Spinal cord (tissue), 10 donors: ENCODE results near the gene USP25. TPM values are rescaled to one million over a fixed set of nuclear protein-coding genes. Genes with fewer than 3 reads are reported as not detected.

Experiments
- DNase-seq, 6 donors: peaks; one replicate each; pipeline versions ENCODE4 v3.0.0 to v3.0.0-alpha.2; 2013 to 2015; ENCODE audit warnings: low spot score in 6 of 6, low read depth in 4 of 6
- H3K27ac ChIP-seq: one replicate; pipeline ENCODE4 v1.5.1; 2013; ENCODE audit warnings: low read depth, low read length, control low read depth
- H3K27me3 ChIP-seq: one replicate; pipeline ENCODE4 v1.6.1; 2013; ENCODE audit warnings: low read length; ENCODE audit not compliant: control insufficient read depth, insufficient read depth
- H3K36me3 ChIP-seq: one replicate; pipeline ENCODE4 v1.6.1; 2013; ENCODE audit warnings: low read length; ENCODE audit not compliant: control insufficient read depth, insufficient read depth
- H3K4me1 ChIP-seq: one replicate; pipeline ENCODE4 v1.6.1; 2013; ENCODE audit warnings: low read length; ENCODE audit not compliant: control insufficient read depth, insufficient read depth
- H3K4me3 ChIP-seq: one replicate; pipeline ENCODE4 v1.5.1; 2013; ENCODE audit warnings: low read depth, low read length, control low read depth
- H3K9me3 ChIP-seq: one replicate; pipeline ENCODE4 v1.6.1; 2013; ENCODE audit warnings: low read length; ENCODE audit not compliant: control insufficient read depth, insufficient read depth
- WGBS: methylation state at CpG from one replicate; pipeline ENCODE4 v1.1.5; 2013; ENCODE audit warnings: missing lambda C conversion rate; ENCODE audit not compliant: insufficient coverage; 5-methylcytosine and 5-hydroxymethylcytosine counted together
- polyA plus RNA-seq, 2 donors: library from polyadenylated mRNA; unstranded; fragments of 120-200 nt; gene quantifications; one replicate each; pipeline ENCODE4 v1.2.1, GENCODE V29; 2013; ENCODE audit not compliant: insufficient read length in 2 of 2
- total RNA-seq, 2 donors: library from RNA; depleted of rRNA in 1 of 2; stranded (reverse); fragments of 120-200 nt in 1 of 2; fragments of >200 nt in 1 of 2; gene quantifications; one replicate each; pipeline versions ENCODE4 v1.2.3 to v1.2.4, GENCODE V29; 2013 to 2014
- donor health status: healthy.

Gene USP25
- total and polyA plus RNA-seq, 4 donors: 27.5 to 87.9 (median 52.8) TPM

- Histone ChIP-seq H3K4me3 (no peak overlapping the region), H3K27ac (no peak overlapping the region), H3K4me1 (no peaks in the 10 kb centered on the region), H3K9me3 (no peaks in the 10 kb centered on the region), H3K27me3 (no peaks in the 10 kb centered on the region), H3K36me3 (no peaks in the 10 kb centered on the region)
- DNase-seq: no peak
- whole genome bisulfite sequencing: 95% methylated on average over 4 of the region's 6 CpGs
Measured at GRCh38 chr21:15771311-15771710, 41.5 kb downstream of the USP25 start.

GRCh38 chr21:15772654-15773053 lies 42.9 kb downstream of the USP25 start:
- no peak for DNase-seq
- no peaks in the 10 kb centered on the region for H3K9me3 ChIP-seq
- H3K27ac ChIP-seq: no peak overlapping the region
- H3K36me3 ChIP-seq: no peaks in the 10 kb centered on the region
- WGBS: no CpG with 5 or more reads among the region's 3 CpGs
- no peaks in the 10 kb centered on the region for H3K27me3 ChIP-seq
- no peak overlapping the region for H3K4me3 ChIP-seq
- no peaks in the 10 kb centered on the region for H3K4me1 ChIP-seq

GRCh38 chr21:15774590-15774989 lies 44.8 kb downstream of the USP25 start:
- no CpG with 5 or more reads among the region's 3 CpGs for WGBS

GRCh38 chr21:15775291-15775690 lies 45.5 kb downstream of the USP25 start:
- Histone ChIP-seq H3K27ac (no peak overlapping the region), H3K9me3 (no peaks in the 10 kb centered on the region), H3K4me1 (no peaks in the 10 kb centered on the region), H3K4me3 (no peak overlapping the region), H3K36me3 (no peaks in the 10 kb centered on the region), H3K27me3 (no peaks in the 10 kb centered on the region)
- WGBS: 100% methylated on average over 1 of the region's 4 CpGs
- DNase-seq: no peak

More at GRCh38 chr21:15774590-15774989, 44.8 kb downstream of the USP25 start:
- Histone ChIP-seq H3K9me3 (no peaks in the 10 kb centered on the region), H3K4me1 (no peaks in the 10 kb centered on the region), H3K27me3 (no peaks in the 10 kb centered on the region), H3K4me3 (no peak overlapping the region), H3K27ac (no peak overlapping the region), H3K36me3 (no peaks in the 10 kb centered on the region)
- DNase-seq: no peak

GRCh38 chr21:15775981-15776380 lies 46.2 kb downstream of the USP25 start:
- H3K9me3 ChIP-seq: no peaks in the 10 kb centered on the region
- no peak for DNase-seq
- H3K27me3 ChIP-seq: no peaks in the 10 kb centered on the region
- H3K27ac ChIP-seq: no peak overlapping the region
- H3K36me3 ChIP-seq: no peaks in the 10 kb centered on the region
- H3K4me3 ChIP-seq: no peak overlapping the region
- no peaks in the 10 kb centered on the region for H3K4me1 ChIP-seq

GRCh38 chr21:15776818-15777217 lies 47.0 kb downstream of the USP25 start:
- no peak for DNase-seq
- Histone ChIP-seq H3K9me3 (no peaks in the 10 kb centered on the region), H3K27ac (no peak overlapping the region), H3K36me3 (peaks cover 3% of the 10 kb centered on the region), H3K4me1 (no peaks in the 10 kb centered on the region), H3K27me3 (no peaks in the 10 kb centered on the region), H3K4me3 (no peak overlapping the region)
- WGBS: no CpG with 5 or more reads among the region's 2 CpGs

- DNase-seq: no peak
- Histone ChIP-seq H3K4me1 (no peaks in the 10 kb centered on the region), H3K27me3 (no peaks in the 10 kb centered on the region), H3K36me3 (peaks cover 11% of the 10 kb centered on the region), H3K27ac (no peak overlapping the region), H3K9me3 (no peaks in the 10 kb centered on the region), H3K4me3 (no peak overlapping the region)
- WGBS: 98% methylated on average over 3 of the region's 3 CpGs
Measured at GRCh38 chr21:15781986-15782385, 52.2 kb downstream of the USP25 start.

GRCh38 chr21:15788847-15789523 lies 59.2 kb downstream of the USP25 start:
- H3K27me3 ChIP-seq: no peaks in the 10 kb centered on the region
- H3K9me3 ChIP-seq: peaks cover 2% of the 10 kb centered on the region
- no peak for DNase-seq
- no CpG with 5 or more reads among the region's 4 CpGs for WGBS
- no peak overlapping the region for H3K27ac ChIP-seq
- H3K36me3 ChIP-seq: no peaks in the 10 kb centered on the region
- no peak overlapping the region for H3K4me3 ChIP-seq
- no peaks in the 10 kb centered on the region for H3K4me1 ChIP-seq

GRCh38 chr21:15793109-15793508 lies 63.3 kb downstream of the USP25 start:
- Histone ChIP-seq H3K9me3 (peaks cover under 1% of the 10 kb centered on the region), H3K27me3 (no peaks in the 10 kb centered on the region), H3K36me3 (no peaks in the 10 kb centered on the region), H3K27ac (no peak overlapping the region), H3K4me1 (no peaks in the 10 kb centered on the region), H3K4me3 (no peak overlapping the region)
- DNase-seq: no peak

GRCh38 chr21:15793550-15794235 lies 63.9 kb downstream of the USP25 start:
- WGBS: no CpG with 5 or more reads among the region's 1 CpG
- DNase-seq: no peak
- Histone ChIP-seq H3K4me1 (no peaks in the 10 kb centered on the region), H3K36me3 (no peaks in the 10 kb centered on the region), H3K9me3 (no peaks in the 10 kb centered on the region), H3K27me3 (no peaks in the 10 kb centered on the region), H3K27ac (no peak overlapping the region), H3K4me3 (no peak overlapping the region)
